WI38 (cell line): ENCODE data around the gene BUB3.

Source experiments
- H3K4me3 ChIP-seq: 2 replicates; pipeline ENCODE4 v1.5.1; 2011; ENCODE audit warnings: low read depth, mild to moderate bottlenecking, control low read depth, low read length
- CTCF ChIP-seq: IDR thresholded peaks from 2 replicates; pipeline ENCODE4 v1.5.1; 2012; ENCODE audit warnings: low read depth, mild to moderate bottlenecking, control low read depth, low read length

The BUB3 gene

GRCh38 chr10:123136806-123137642 is 17.2 kb upstream of the BUB3 start:
- H3K4me3 ChIP-seq = 0 out of 2 replicates have a peak overlapping the region, but pooled peaks have one; percentile 3
- no peak for TF ChIP-seq CTCF

- no peak overlapping the region for H3K4me3 ChIP-seq
- no peak for TF ChIP-seq CTCF
Observed at GRCh38 chr10:123139165-123139520, 15.1 kb upstream of the BUB3 start.

GRCh38 chr10:123139521-123140163 is 14.6 kb upstream of the BUB3 start:
- H3K4me3 ChIP-seq = no peak overlapping the region
- no peak for TF ChIP-seq CTCF

DNA sequence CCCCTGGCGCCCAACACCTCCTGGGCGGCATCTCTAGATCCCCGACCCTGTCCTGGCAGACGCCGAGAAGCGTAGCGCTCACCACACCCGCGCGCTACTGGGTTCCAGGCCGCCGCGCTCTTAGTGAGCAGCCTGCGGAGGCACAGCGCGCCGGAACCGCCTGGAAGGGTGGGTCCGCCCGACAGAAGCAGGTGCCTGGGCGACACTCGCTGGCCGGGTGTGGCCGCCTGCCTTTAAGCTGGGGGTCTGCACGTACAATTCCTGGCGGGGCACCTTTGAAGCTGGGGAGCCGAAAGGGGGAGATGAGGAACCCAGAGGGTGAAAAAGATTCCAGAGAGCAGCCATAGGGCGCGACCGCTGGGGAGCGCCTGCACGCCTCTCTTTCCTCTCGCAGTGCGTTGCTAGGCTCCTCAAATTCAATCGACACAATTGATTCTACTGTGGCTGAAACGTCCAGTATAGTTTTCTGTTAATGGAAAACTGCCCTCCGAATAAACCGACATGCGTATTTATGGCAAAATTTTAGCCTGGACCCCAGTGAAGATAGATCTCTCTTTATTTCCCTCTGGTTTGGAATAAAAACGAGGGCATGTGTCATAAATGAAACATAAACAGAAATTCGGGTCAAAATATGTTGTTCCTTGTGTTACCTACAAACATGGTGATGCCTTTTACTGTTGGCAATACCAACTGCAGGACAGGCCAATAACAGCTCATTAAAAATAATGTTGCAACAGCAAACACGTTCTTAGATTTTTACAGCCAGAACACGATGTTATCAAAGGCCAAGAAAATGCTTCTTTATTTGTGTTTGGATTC is 13.8 kb upstream of the BUB3 start:
- TF ChIP-seq CTCF = no peak
- no peak overlapping the region for H3K4me3 ChIP-seq

GRCh38 chr10:123140983-123141390 is 13.2 kb upstream of the BUB3 start:
- no peak for TF ChIP-seq CTCF
- H3K4me3 ChIP-seq = no peak overlapping the region

DNA sequence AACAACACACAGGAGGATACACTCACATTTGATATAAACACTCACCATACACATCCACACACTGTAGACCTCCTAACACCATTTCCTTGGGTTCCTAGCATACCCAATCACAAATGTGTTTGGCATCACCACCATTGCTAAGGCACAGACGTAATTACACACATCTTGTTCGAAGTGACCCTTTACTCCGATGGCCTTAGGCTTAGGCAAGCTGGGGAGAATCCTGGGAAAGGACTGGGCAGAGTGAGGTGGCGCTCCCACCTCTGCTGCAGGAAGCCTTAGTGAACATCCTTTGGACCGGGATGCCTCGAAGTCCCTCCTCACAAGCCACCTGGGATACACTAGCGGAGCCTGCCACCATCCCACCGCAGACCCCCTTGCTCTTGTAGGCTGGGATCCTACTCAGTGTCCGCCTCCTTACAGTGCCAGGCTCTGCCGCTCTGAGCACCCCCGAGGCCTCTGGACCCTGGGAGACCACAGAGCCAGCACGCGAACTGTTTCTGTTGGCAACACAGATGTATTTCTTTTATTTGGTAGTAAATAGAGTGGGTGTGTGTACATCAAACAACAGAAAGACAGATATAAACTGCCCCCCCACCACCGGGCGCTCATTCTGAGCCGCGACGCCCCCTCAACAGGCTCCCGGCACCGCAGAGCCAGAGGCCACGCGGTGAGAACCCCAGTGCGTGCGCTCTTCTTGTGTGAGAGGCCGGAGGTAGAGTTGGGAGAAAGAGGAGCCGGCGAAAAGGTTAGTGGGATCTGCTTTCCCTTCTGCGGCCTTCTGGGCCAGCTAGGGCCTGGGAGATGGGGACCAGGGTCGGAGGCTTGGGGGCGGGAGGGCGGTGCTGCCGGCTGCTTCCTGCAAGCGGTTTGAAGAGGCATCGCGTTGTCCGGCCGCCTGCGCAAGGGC is 12.2 kb upstream of the BUB3 start:
- TF ChIP-seq CTCF = no peak
- no peak overlapping the region for H3K4me3 ChIP-seq
